ENCODE data around the gene ANKRD40. TPM values are rescaled to one million over a fixed set of nuclear protein-coding genes. Genes with fewer than 3 reads are reported as not detected.

ANKRD40 gene
- total and polyA plus RNA-seq, 10 of the 15 experiments (the other 5 are each of a cell fraction or from before 2014, with no cell fraction given): 5.9 to 21.7 (median 14.8) TPM

GRCh38 chr17:50722746-50723145 lies 15.0 kb upstream of the ANKRD40 start (continued):
- no peak for TF ChIP-seq NFXL1 (IDR thresholded peaks at IDR 0.05; ENCODE audit: borderline replicate concordance)
- TF ChIP-seq ASH2L (IDR thresholded peaks at IDR 0.05; ENCODE audit: borderline replicate concordance, low read depth): no peak

- H3K9me3 ChIP-seq (replicated peaks; ENCODE audit: control insufficient read depth, insufficient read depth, low read length): no peaks in the 10 kb centered on the region
- ChIA-PET SMC1A (ENCODE audit: uncharacterized antibody, unreplicated experiment) (no interaction called here), CTCF (interaction anchor here (1.3 kb wide), 1 partner anchor 91 kb away, joined by 3 read pairs; no protein-coding TSS in a partner anchor), RAD21 (ENCODE audit: unreplicated experiment) (interaction anchor here (0.5 to 1.2 kb wide), 4 partner anchors 15 to 326 kb away, joined by 3 read pairs; no protein-coding TSS in a partner anchor), POLR2A (interaction anchor here (0.7 kb wide), 2 partner anchors 12 to 42 kb away, joined by 3 read pairs; no protein-coding TSS in a partner anchor)
- no peaks in the 10 kb centered on the region; the same call in 1 of the 2 replicates for H3K4me1 ChIP-seq (ENCODE audit: control insufficient read depth, insufficient read depth, low read length)
- FAIRE-seq (no peak), DNase-seq (ENCODE audit: low read depth, low spot score) (no peak), ATAC-seq (peak; percentile 25; the same call in 2 of the 3 replicates)
- H3K9ac ChIP-seq (ENCODE audit: control insufficient read depth, insufficient read depth, low read length): peak overlapping the region; percentile 98
- no peak overlapping the region for H2AFZ ChIP-seq (ENCODE audit: control insufficient read depth, low read depth, low read length)
- intact Hi-C loops (cut with micrococcal nuclease; ENCODE audit: unreplicated experiment) (no loop called here), in situ Hi-C loops (cut with MboI) (no loop called here)
- no peaks in the 10 kb centered on the region for H3K27me3 ChIP-seq (replicated peaks in 1 of 2; ENCODE audit: control insufficient read depth in 2 of 2, insufficient read depth in 2 of 2, low read length in 1 of 2)
- H4K20me1 ChIP-seq (ENCODE audit: control insufficient read depth, insufficient read depth): peaks cover 3% of the 10 kb centered on the region; the same call in 1 of the 2 replicates
- peaks cover 74% of the 10 kb centered on the region for H3K79me2 ChIP-seq (ENCODE audit: control insufficient read depth, insufficient read depth, low read length)
- peak overlapping the region; percentile 96; the same call in 1 of the 2 replicates for H3K27ac ChIP-seq (ENCODE audit: control insufficient read depth, insufficient read depth)
- BruUV-seq (replicated peaks): no TSS peak
- TF ChIP-seq POU2F2 (IDR thresholded peaks at IDR 0.05; ENCODE audit: borderline replicate concordance, low read depth, low read length): peak; percentile 65; the same call in 1 of the 3 replicates
- TF ChIP-seq ZBTB40 (IDR thresholded peaks at IDR 0.05; ENCODE audit: borderline replicate concordance): peak; percentile 78; the same call in 1 of the 2 replicates
- TF ChIP-seq FOS (IDR thresholded peaks at IDR 0.05; ENCODE audit: borderline replicate concordance, extremely low read depth, insufficient read length): no peak
- peak; percentile 47; the same call in 1 of the 2 replicates for TF ChIP-seq CREB1 (IDR thresholded peaks at IDR 0.05; ENCODE audit: low read depth)
- no peak for TF ChIP-seq TBL1XR1 (IDR thresholded peaks at IDR 0.05; ENCODE audit: low read depth, low read length)
- peak; percentile 94 for TF ChIP-seq NR2C1 (IDR thresholded peaks at IDR 0.05)
- TF ChIP-seq ZBTB33 (IDR thresholded peaks at IDR 0.05): no peak
- peak; percentile 85 for TF ChIP-seq GABPA (IDR thresholded peaks at IDR 0.05; ENCODE audit: low read depth)
- 0 out of 2 replicates have a peak, but pooled peaks have one; percentile 28 for TF ChIP-seq ATF2 (IDR thresholded peaks at IDR 0.05; ENCODE audit: low read length)
- peak; percentile 94 for TF ChIP-seq MXI1 (IDR thresholded peaks at IDR 0.05; ENCODE audit: low read depth, low read length)
- H3K4me2 ChIP-seq (ENCODE audit: control insufficient read depth, insufficient read depth): peak overlapping the region; percentile 88
- peaks cover 0 to 5% of the 10 kb centered on the region in 2 experiments; a peak in 2 of 4 replicates for H3K36me3 ChIP-seq (ENCODE audit: control insufficient read depth in 2 of 2, insufficient read depth in 2 of 2, low read length in 1 of 2)
- WGBS (ENCODE audit: insufficient coverage, insufficient replicate concordance, low lambda C conversion rate, missing lambda C conversion rate): 0% methylated on average over 7 of the region's 7 CpGs
- peak overlapping the region; percentile 86 for H3K4me3 ChIP-seq
Observed at GRCh38 chr17:50721194-50722010, 13.7 kb upstream of the ANKRD40 start.
